ENCODE measurements around the gene C1orf116. TPM values are rescaled to one million over a fixed set of nuclear protein-coding genes. Genes with fewer than 3 reads are reported as not detected.

The C1orf116 gene
- polyA plus RNA-seq, 1 of the 3 experiments (the other 2 are of a cell fraction) = 0.02 TPM

- no peak for TF ChIP-seq REST (IDR thresholded peaks at IDR 0.05; ENCODE audit: low read depth, low read length)
- no peak for TF ChIP-seq GABPA (IDR thresholded peaks at IDR 0.05; ENCODE audit: low read depth)
- no peak for TF ChIP-seq IRF3 (IDR thresholded peaks at IDR 0.05; ENCODE audit: low read depth, low read length)
- peak; percentile 20; the same call in 1 of the 2 replicates for TF ChIP-seq RXRA (IDR thresholded peaks at IDR 0.05; ENCODE audit: borderline replicate concordance, low read depth)
- TF ChIP-seq NFIC (IDR thresholded peaks at IDR 0.05; ENCODE audit: borderline replicate concordance) = peak; percentile 83
- peak; percentile 74; the same call in 1 of the 2 replicates for TF ChIP-seq TEAD4 (IDR thresholded peaks at IDR 0.05; ENCODE audit: borderline replicate concordance, insufficient read depth)
- TF ChIP-seq ZBTB33 (IDR thresholded peaks at IDR 0.05; ENCODE audit: borderline replicate concordance, low read depth) = 0 out of 2 replicates have a peak, but pooled peaks have one; percentile 24
- peak; percentile 46; the same call in 1 of the 2 replicates for TF ChIP-seq FOSL2 (IDR thresholded peaks at IDR 0.05; ENCODE audit: borderline replicate concordance, low read depth)
- TF ChIP-seq MAX (IDR thresholded peaks at IDR 0.05; ENCODE audit: low read depth) = 0 out of 2 replicates have a peak, but pooled peaks have one; percentile 25
- no peak for TF ChIP-seq SMC3 (IDR thresholded peaks at IDR 0.05; ENCODE audit: low read depth, low read length)
- peak; percentile 39; the same call in 1 of the 2 replicates for TF ChIP-seq SIN3A (IDR thresholded peaks at IDR 0.05; ENCODE audit: borderline replicate concordance, low read depth, low read length)
- TF ChIP-seq RAD21 (IDR thresholded peaks at IDR 0.05; ENCODE audit: low read length) = no peak
- no peak for TF ChIP-seq CHD2 (IDR thresholded peaks at IDR 0.05; ENCODE audit: low read length, partially characterized antibody)
- no peak for TF ChIP-seq RCOR1 (IDR thresholded peaks at IDR 0.05; ENCODE audit: low read length)
- TF ChIP-seq CTCF (IDR thresholded peaks at IDR 0.05) = no peak
- no peak for TF ChIP-seq MXI1 (IDR thresholded peaks at IDR 0.05; ENCODE audit: low read depth, low read length)
- peak; percentile 71 for TF ChIP-seq JUND (IDR thresholded peaks at IDR 0.05)
- no peak for TF ChIP-seq RFX5 (IDR thresholded peaks at IDR 0.05; ENCODE audit: low read length)
Measured at GRCh38 chr1:207025146-207025880, 7.2 kb downstream of the C1orf116 start (continued).

Data from SK-N-SH (cell line).